ENCODE results near the gene PLAAT5. TPM values are rescaled to one million over a fixed set of nuclear protein-coding genes. Genes with fewer than 3 reads are reported as not detected.

The PLAAT5 gene
- total and polyA plus RNA-seq, 2 of the 4 experiments (the other 2 are of a cell fraction) = not detected

GRCh38 chr11:63530021-63530420 lies 39.1 kb upstream of the PLAAT5 start:
- Histone ChIP-seq H3K36me3 (ENCODE audit: control insufficient read depth, insufficient read depth, low read length) (no peaks in the 10 kb centered on the region), H3K14ac (replicated peaks; ENCODE audit: low read depth, low read length) (no peak overlapping the region), H4K8ac (ENCODE audit: low read depth in 2 of 2, low read length in 2 of 2) (no peak overlapping the region), H3K4ac (ENCODE audit: low read depth, low read length) (no peak overlapping the region), H3K18ac (ENCODE audit: low read depth, low read length) (no peak overlapping the region), H4K5ac (ENCODE audit: low read depth, low read length) (no peak overlapping the region), H3K27me3 (ENCODE audit: control insufficient read depth, insufficient read depth, low read length) (peaks cover 5% of the 10 kb centered on the region), H3K4me3 (ENCODE audit: insufficient read depth, low read depth, low read length) (no peak overlapping the region), H2AK9ac (replicated peaks; ENCODE audit: low read depth, low read length, poor library complexity) (no peak overlapping the region), H3K56ac (ENCODE audit: extremely low read depth, insufficient read depth, low read length) (no peak overlapping the region), H4K91ac (ENCODE audit: insufficient read depth, low read depth, low read length) (no peak overlapping the region), H3K9me1 (ENCODE audit: insufficient read depth, low read length) (no peaks in the 10 kb centered on the region), H2BK20ac (ENCODE audit: low read depth, low read length) (no peak overlapping the region), H3K4me2 (ENCODE audit: low read depth, low read length) (no peak overlapping the region), H3K23ac (ENCODE audit: low read depth, low read length) (no peak overlapping the region), H3K4me1 (ENCODE audit: control insufficient read depth, insufficient read depth, low read length) (0 out of 2 replicates have a peak, but pooled peaks cover 2% of the 10 kb centered on the region), H2AK5ac (ENCODE audit: low read depth, low read length) (no peak overlapping the region), H3K27ac (ENCODE audit: insufficient read depth, low read length) (no peak overlapping the region), H4K20me1 (ENCODE audit: insufficient read depth, low read length) (no peaks in the 10 kb centered on the region), H2BK120ac (ENCODE audit: low read depth, low read length) (no peak overlapping the region), H3K9me3 (ENCODE audit: control insufficient read depth, insufficient read depth, low read length) (no peaks in the 10 kb centered on the region), H2AFZ (replicated peaks; ENCODE audit: low read length, poor library complexity) (no peak overlapping the region), H3K9ac (ENCODE audit: low read depth, low read length) (no peak overlapping the region), H2BK5ac (ENCODE audit: low read depth, low read length, poor library complexity, severe bottlenecking) (no peak overlapping the region), H2BK15ac (ENCODE audit: low read depth, low read length) (no peak overlapping the region), H3K79me1 (ENCODE audit: low read depth in 1 of 2, low read length in 2 of 2) (no peaks in the 10 kb centered on the region)
- TF ChIP-seq FOS (IDR thresholded peaks at IDR 0.05; ENCODE audit: low read depth, low read length) (no peak), RCOR1 (IDR thresholded peaks at IDR 0.05; ENCODE audit: insufficient replicate concordance, low read length) (no peak), POLR2A (IDR thresholded peaks at IDR 0.05; ENCODE audit: low read depth, low read length) (no peak), MAFK (IDR thresholded peaks at IDR 0.05; ENCODE audit: low read depth, low read length) (no peak), RFX5 (IDR thresholded peaks at IDR 0.05; ENCODE audit: low read depth, low read length) (no peak), RAD21 (IDR thresholded peaks at IDR 0.05; ENCODE audit: low read length) (no peak), SMC3 (IDR thresholded peaks at IDR 0.05; ENCODE audit: low read depth, low read length) (no peak), NFE2L2 (IDR thresholded peaks at IDR 0.05; ENCODE audit: low read depth, low read length) (no peak), CHD1 (IDR thresholded peaks at IDR 0.05; ENCODE audit: low read depth, low read length) (no peak), BHLHE40 (IDR thresholded peaks at IDR 0.05; ENCODE audit: low read depth, low read length) (no peak), CEBPB (IDR thresholded peaks at IDR 0.05; ENCODE audit: low read depth, low read length) (no peak), USF2 (IDR thresholded peaks at IDR 0.05; ENCODE audit: low read depth, low read length) (no peak), MAZ (IDR thresholded peaks at IDR 0.05; ENCODE audit: borderline replicate concordance, low read depth, low read length) (no peak), MXI1 (IDR thresholded peaks at IDR 0.05; ENCODE audit: borderline replicate concordance, low read depth, low read length) (no peak)
- TF ChIP-seq, protein P1, sequence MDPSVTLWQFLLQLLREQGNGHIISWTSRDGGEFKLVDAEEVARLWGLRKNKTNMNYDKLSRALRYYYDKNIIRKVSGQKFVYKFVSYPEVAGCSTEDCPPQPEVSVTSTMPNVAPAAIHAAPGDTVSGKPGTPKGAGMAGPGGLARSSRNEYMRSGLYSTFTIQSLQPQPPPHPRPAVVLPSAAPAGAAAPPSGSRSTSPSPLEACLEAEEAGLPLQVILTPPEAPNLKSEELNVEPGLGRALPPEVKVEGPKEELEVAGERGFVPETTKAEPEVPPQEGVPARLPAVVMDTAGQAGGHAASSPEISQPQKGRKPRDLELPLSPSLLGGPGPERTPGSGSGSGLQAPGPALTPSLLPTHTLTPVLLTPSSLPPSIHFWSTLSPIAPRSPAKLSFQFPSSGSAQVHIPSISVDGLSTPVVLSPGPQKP (IDR thresholded peaks at IDR 0.05; ENCODE audit: borderline replicate concordance, low read depth, low read length) = no peak
- TF ChIP-seq, protein P2, sequence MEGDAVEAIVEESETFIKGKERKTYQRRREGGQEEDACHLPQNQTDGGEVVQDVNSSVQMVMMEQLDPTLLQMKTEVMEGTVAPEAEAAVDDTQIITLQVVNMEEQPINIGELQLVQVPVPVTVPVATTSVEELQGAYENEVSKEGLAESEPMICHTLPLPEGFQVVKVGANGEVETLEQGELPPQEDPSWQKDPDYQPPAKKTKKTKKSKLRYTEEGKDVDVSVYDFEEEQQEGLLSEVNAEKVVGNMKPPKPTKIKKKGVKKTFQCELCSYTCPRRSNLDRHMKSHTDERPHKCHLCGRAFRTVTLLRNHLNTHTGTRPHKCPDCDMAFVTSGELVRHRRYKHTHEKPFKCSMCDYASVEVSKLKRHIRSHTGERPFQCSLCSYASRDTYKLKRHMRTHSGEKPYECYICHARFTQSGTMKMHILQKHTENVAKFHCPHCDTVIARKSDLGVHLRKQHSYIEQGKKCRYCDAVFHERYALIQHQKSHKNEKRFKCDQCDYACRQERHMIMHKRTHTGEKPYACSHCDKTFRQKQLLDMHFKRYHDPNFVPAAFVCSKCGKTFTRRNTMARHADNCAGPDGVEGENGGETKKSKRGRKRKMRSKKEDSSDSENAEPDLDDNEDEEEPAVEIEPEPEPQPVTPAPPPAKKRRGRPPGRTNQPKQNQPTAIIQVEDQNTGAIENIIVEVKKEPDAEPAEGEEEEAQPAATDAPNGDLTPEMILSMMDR (conservative IDR thresholded peaks at IDR 0.05; ENCODE audit: low read depth, low read length) = no peak
- dilution Hi-C loops (cut with HindIII; ENCODE audit: low sequenced_read_pairs, unreplicated experiment) = no loop called here
- ATAC-seq (ENCODE audit: low read depth) = no peak
- no peak for DNase-seq
- in situ Hi-C loops (cut with MboI; ENCODE audit: low sequenced_read_pairs) = no loop called here
- intact Hi-C loops (cut with micrococcal nuclease) = no loop called here
- CTCF ChIA-PET = no interaction called here
- no CpG with 5 or more reads among the region's 2 CpGs for WGBS, 2 experiments (ENCODE audit: extremely low coverage in 2 of 2, insufficient read length in 1 of 2)
- BruUV-seq (replicated peaks) = no TSS peak
- POLR2A ChIA-PET (ENCODE audit: unreplicated experiment) = no interaction called here
